ENCODE results near the gene NDUFB4.

DNA sequence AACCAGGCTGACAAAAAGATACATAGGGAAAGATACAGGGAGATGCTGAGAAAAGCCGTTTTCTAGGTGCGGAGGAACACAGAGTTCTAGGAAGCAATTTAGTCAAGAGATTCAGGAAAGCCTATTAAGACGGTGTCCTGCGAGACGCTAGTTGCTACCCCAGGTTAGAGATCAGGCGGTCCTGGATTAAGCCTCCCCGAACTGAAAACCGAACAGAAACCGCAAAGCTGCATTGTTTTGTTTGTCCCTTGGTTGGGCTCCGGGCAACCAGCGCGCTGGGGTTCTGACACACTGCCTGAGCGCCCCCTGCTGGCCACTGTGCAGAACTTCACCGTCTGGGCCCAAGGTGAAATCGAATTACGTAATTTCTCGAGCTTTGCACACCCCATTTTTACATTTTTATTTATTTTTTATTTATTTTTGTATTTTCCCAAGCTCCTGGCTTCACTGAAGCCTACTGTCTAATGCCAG, 37.3 kb upstream of the NDUFB4 start:
- TF ChIP-seq, protein P1, sequence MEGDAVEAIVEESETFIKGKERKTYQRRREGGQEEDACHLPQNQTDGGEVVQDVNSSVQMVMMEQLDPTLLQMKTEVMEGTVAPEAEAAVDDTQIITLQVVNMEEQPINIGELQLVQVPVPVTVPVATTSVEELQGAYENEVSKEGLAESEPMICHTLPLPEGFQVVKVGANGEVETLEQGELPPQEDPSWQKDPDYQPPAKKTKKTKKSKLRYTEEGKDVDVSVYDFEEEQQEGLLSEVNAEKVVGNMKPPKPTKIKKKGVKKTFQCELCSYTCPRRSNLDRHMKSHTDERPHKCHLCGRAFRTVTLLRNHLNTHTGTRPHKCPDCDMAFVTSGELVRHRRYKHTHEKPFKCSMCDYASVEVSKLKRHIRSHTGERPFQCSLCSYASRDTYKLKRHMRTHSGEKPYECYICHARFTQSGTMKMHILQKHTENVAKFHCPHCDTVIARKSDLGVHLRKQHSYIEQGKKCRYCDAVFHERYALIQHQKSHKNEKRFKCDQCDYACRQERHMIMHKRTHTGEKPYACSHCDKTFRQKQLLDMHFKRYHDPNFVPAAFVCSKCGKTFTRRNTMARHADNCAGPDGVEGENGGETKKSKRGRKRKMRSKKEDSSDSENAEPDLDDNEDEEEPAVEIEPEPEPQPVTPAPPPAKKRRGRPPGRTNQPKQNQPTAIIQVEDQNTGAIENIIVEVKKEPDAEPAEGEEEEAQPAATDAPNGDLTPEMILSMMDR (IDR thresholded peaks at IDR 0.05; ENCODE audit: low read length): peak; percentile 83
- TF ChIP-seq EZH2phosphoT487 (IDR thresholded peaks at IDR 0.05; ENCODE audit: low read length): no peak
- TF ChIP-seq EZH2 (optimal IDR thresholded peaks at IDR 0.05; ENCODE audit: low read depth, low read length): no peak
